GM19468 (cell line): Measurements from ENCODE around the gene MRPS6.

ENCODE experiments used
- ATAC-seq: cut with Tn5 transposase; IDR thresholded peaks from one replicate; pipeline ENCODE4 v1.9.1; 2021; ENCODE audit warnings: mild to moderate bottlenecking, moderate library complexity, moderate number of reproducible peaks; ENCODE audit not compliant: unreplicated experiment; ENCODE audit errors: extremely low read depth

Gene MRPS6

GRCh38 chr21:34170886-34171285, 97.5 kb downstream of the MRPS6 start:
- ATAC-seq, result no peak

GRCh38 chr21:34174470-34174869, 101.1 kb downstream of the MRPS6 start:
- no peak for ATAC-seq

- no peak for ATAC-seq
Measured at GRCh38 chr21:34176448-34176847, 103.1 kb downstream of the MRPS6 start.

- ATAC-seq, result no peak
Measured at GRCh38 chr21:34177919-34178567, 104.7 kb downstream of the MRPS6 start.

DNA sequence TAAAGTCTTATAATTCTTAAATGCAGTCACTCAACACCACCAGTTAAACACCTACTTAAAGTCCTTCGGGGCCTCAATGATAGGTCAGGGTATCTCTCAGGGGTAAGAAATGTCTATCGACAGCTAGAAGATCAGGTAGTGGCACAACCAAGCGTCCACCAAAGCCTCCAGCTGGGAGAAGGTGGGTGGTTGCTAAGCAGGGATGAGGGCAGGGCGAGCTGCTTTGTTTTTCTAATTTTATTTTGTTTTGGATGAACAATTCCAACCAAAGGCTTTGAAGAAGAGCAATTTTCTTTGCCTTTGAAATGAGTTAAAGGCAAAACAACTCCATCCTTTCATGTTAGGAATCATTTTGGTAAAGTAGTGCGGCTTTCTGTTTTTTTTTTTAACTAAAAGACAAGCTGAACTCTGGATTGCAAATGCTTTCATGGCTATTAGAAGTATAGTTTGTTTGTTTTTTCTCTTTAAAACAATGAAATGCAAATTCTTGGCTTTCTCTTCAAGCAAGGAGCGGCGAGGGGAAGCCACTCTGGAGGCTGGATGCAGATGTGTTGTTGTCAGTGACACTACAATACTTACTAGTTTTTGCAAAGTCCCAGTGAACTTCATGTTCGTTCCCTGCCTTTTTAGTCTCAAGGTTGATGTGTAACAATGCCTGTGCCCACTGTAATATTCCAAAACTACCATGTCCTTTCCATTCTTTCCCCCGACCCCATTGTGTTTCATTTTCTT, 106.0 kb downstream of the MRPS6 start:
- no peak for ATAC-seq

DNA sequence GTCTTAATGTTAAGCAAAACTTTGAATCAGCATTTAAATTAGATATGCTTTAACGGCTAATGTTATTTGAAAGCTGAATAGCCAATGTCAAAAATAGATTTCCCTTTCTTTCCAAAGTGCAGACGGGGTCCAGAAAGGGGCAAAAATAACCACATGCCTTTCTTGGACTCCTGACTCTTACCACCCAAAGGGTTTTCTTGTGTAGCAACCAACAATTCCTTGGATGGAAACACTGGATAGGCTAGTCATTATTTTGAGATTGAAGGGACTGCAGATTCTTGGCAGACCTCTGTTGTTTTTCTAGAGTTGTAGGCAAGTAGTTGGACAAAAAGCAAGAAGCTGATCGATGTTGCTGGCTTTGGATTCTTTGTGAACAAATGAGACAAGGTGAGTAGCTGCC, 107.0 kb downstream of the MRPS6 start:
- ATAC-seq, result no peak

DNA sequence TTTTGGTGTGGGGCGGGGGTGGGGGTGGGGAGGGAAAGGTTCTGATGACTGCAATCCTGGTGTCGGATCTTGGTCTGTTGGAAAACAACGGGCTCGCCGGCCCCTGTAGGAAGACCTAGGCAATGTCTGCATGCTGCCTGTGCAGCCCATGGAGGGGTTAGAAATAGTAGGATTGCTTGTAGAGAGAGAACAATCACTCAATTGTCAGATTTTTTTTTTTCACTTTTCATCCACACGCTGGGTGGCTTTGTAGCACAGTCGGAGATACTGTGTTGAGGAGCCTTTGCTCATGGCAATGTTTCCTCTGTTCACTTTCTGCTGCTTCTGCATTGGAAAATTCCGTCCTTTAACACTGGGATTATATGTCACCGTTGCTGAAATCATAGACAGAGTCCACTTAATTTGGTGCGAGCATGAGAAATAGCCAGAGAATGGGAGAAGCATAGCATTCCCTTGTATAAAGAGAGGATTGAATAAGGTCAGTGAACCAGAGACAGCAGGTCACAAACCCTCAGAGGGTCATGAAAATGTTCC, 107.5 kb downstream of the MRPS6 start:
- no peak for ATAC-seq

- ATAC-seq, result no peak
Measured at GRCh38 chr21:34181431-34182039, 108.2 kb downstream of the MRPS6 start.

GRCh38 chr21:34182436-34182835, 109.1 kb downstream of the MRPS6 start:
- ATAC-seq, result no peak

DNA sequence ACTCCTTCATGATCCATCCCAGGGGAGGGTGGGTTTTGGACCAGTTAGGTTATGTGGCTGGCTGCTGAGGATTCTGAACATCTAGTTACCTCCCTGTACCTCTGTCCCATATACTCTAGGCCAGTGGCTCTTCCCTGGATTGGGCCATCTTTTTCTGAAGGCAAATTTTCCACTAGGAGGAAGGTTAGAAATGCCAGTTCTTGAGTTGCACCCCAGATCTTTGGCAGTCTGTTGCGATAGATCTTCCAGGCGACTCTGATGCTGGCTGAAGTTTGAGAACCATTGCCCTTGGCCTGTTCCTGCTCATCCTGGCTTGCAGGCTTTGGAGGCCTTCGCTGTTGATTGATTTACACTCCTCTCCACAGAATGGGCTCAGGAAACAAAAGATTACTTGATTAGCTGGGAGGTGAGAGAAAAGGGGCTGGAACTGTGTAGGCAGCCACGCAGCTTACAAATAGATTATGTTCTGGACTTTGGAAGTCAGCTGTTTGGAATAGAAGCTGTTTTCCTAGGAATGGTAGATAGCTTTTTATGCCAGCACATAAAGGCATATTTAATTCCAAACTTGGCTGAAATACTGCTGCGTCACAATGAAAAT, 110.1 kb downstream of the MRPS6 start:
- ATAC-seq, result no peak

DNA sequence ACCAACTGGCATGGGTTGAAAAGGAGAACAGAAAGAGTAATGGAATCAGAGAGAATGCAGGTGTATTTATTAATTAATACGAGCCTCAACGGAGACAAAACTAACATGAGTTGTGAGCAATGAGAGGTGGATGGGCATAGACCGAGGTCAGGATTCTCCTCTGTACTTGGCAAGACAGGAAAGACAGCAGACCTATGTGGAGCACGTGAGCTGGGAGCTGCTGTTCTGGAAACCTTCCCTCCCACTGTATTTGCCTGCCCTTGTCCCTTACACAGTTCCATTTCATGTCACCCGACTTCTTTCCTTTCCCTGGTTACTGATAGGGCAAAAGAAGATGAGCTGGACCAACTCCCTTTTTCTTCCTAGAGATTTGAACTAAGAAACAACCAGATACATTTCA, 110.9 kb downstream of the MRPS6 start:
- ATAC-seq, result no peak

DNA sequence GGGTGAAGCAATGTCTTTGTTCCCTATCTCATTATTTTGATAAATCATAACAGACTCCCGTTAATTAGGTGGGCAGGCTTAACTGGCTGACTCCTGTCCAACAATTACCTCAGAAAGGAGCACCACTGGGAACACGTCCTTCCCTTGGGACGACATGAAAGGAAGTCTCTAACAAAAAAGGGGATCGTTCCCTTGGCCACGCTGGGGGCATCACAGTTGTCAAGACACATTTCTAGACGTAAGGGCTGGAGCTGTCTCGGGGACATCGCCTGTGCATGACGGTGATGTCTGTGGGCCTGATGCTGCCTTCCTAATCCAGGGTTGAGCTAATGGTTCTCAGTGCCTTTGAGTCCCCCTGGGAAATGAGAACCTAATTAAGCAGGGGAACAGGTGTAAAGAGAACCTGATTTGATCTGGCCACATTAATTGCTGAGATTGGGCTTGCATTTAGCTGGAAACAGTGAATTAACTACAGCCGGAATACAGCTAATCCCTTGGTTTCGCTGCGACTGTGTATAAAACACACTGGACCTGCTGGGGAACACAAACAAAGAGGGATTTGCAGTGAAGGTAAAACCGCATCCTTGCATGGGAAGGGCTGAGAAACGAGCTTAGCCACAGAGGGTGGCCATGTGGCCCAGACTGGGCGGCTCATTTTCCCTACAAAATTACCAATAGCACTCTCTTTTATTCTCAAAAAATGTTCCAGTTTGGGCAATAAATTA, 111.8 kb downstream of the MRPS6 start:
- no peak for ATAC-seq

DNA sequence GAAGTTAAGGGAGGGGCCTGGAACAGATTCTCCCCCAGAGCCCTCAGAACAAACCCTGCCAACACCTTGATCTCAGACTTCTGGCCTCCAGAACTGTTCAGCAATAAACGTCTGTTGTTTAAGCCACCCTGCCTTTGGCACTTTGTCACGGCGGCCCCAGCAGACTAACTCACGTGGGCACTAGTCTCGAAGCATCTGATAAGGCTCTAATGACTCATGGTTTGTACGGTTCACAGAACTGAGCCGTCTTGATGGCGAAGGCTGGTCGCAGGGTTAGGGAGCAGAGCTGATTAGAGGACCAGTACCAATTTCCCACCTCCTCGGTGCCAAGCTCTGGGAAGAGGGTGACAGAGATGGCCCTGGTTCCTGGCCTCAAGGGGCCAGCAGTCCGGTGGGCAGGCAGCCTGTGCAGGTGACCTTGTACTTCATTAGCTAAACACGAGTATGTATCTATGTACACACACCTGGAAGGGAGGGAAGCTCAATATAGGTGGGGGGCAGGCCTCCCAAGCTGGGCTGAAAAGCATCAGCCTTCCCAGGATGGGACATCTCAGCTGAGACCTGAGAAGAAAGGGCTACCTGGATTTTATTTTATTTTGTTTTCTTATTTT, 112.8 kb downstream of the MRPS6 start:
- no peak for ATAC-seq

- no peak for ATAC-seq
Measured at GRCh38 chr21:34187935-34188334, 114.6 kb downstream of the MRPS6 start.

DNA sequence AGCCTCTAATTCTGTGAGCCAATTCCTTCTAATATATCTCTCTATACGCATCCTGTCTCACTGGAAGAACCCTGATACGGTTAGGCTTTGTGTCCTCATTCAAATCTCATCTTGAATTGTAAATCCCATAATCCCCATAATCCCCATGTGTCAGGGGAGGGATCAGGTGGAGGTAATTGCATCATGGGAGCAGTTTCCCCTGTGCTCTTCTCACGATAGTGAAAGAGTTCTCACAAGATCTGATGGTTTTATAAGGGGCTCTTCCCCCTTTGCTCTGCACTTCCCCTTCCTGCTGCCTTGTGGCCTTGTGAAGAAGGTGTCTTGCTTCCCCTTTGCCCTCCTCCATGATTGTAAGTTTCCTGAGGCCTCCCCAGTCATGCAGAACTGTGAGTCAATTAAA, 116.1 kb downstream of the MRPS6 start:
- no peak for ATAC-seq

- no peak for ATAC-seq
Measured at GRCh38 chr21:34190576-34191321, 117.4 kb downstream of the MRPS6 start.

DNA sequence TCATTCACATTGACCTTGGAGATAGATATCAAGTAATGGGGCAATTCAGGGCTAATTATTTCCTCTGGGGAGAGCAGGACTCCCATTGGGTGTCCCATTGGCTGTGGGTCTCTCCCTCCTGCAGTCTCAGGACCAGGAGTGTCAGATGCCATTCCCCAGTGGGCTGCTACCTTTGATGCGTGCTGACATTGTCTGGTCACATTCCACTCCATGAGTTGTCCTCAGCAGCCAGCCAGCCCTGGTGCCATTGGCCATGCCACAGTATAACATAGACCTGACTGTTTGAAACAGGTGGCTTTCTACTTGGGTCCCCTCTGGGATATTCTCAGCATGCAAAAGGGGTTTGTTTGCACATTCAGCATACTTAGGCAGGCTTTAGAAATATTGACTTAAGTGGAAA, 118.5 kb downstream of the MRPS6 start:
- no peak for ATAC-seq
